ENCODE results near the gene BABAM2.

The BABAM2 gene

GRCh38 chr2:27911458-27912210, 21.1 kb downstream of the BABAM2 start:
- no peak for DNase-seq (ENCODE audit: low read depth in 2 of 2)

GRCh38 chr2:27912512-27912911, 22.0 kb downstream of the BABAM2 start:
- DNase-seq (ENCODE audit: low read depth in 2 of 2), result no peak

DNA sequence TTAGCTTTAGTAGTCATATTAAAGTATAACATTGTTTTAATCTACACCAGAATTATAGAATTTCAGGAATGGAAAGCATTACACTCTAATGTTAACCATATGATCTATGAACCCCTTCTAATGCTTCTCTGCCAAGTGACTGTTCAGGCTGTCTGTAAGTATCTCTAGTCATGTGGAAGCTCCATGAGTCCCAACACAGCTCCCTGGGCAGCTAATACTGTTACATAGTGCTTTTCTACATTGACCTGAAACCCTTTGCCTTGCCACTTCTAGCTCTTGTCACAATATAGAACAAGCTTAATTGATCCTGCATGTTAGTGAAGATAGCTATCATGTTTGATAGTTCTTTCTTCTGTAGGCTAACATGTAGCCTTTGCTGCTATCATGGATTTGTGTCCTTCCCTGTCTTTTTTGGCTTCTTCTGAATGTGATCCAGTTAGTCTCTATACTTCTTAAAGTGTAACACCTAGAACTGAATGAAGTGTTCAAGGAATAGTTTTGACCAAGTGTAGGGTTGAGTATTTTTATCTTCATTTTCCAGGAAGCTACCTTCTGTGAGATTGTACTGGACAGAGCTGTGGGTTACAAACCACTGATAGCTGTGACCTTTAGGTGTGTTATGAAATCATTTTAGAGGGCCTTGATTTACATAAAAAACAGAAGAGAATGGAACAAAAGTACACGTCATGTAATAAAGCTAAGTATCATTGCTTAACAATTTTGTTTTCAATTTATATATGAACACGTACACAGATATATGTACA, 23.7 kb downstream of the BABAM2 start:
- peak; percentile 48 to 56 for DNase-seq (ENCODE audit: low read depth in 2 of 2)

GRCh38 chr2:27914805-27915175, 24.3 kb downstream of the BABAM2 start:
- no peak for DNase-seq (ENCODE audit: low read depth in 2 of 2)

DNA sequence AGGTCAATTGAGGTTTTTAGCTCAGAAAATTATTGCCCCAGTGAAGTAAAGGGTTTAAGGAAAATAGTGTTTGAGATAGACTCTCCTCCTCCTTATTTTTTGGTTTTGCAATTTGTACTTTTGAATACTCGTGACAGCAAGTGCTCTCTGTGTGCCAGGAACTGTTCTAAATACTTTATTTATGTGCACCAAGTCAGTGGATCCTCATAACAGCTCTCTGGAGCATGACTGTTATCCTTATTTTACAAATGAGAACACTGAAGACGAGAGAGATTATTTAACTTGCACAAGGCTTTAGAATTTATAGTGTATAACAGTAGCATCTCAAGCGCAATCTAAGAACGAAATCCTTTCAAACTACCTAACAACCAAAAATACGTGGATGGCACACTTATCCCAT, 24.7 kb downstream of the BABAM2 start:
- no peak for DNase-seq (ENCODE audit: low read depth in 2 of 2)

DNA sequence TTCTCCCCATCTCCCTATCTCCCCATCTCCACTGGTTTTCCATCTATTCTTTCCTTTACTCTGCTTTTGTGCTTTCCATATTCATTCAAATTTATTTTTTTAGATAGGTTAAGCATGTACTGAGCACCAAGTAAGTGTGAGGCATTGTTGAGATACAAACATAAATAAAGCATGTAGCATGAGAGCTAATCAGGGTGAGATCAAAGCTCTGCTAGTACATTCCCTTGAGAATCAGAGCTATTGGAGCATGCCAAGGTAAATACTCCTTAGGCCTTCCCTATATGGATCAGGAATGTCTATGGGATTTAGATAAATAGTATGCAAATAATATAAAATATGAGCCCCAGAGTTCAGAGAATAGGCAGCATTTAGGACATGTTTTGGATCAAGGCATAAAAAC, 25.3 kb downstream of the BABAM2 start:
- DNase-seq (ENCODE audit: low read depth in 2 of 2), result no peak

- DNase-seq (ENCODE audit: low read depth in 2 of 2), result no peak
Observed at GRCh38 chr2:27916293-27916995, 25.9 kb downstream of the BABAM2 start.

DNA sequence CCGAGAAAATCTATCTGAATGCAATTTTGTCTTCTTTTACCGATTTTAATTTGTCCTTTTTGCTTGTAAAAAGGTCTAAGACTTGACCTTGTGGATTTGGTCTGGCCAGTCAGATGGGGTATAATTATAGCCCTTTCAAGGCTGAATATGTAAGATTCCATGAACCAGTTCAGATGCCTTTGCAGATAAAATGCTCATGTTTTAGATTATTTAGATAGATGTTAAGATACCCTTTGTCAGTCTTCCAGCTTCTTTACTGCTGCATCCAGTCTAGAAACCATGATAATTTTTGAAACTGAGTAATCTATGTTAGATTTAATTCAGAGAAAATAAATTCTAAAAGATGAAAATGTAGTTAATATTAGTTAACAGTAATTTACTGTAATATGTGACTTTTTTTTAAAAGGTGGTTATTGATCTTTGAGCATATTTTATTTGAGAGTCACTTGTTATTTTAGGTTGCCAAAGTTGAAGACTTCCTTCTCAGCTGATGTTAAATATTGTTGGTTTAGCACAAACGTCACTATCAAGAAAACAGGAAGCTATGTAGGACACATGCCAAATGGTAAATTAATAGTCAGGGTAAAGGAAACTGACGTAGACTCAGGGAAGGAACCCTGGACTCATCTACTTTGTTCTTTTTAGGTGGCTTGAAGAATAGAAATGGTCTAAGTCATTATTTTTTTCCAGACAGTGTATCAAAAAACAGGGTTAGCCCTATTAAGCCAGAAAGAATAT, 29.8 kb downstream of the BABAM2 start:
- DNase-seq (ENCODE audit: low read depth in 2 of 2), result no peak

- no peak for DNase-seq (ENCODE audit: low read depth in 2 of 2)
Observed at GRCh38 chr2:27921424-27921823, 30.9 kb downstream of the BABAM2 start.

DNA sequence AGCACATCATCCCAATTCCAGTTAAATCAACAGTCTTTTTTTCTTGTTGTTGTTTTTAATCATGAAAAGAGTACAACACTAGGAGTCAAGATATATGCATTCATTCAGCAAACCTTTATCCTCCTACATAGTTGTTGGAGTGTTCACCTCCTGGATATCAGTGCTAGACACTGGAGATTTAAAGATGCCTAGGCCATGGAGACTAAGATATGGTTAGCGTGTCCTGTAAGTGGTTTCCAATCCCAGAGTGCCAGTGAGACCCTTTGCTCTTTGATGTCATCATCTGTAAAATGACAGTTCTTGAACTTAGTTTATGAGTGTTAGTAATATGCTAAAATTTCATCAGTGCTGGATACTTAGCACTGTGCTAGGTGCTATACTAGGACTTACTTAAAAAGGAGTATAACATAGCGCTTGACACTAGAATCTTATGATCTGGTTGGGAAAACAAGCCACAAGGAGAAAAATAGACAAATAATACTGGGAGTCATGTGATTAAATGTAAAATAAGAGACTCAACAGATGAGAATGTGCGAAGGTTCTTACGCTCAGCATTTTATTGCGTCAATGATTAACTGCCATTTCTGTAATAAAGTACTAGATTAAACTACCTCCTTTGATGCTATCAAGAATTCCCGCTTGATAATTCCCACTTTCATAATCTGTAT, 31.5 kb downstream of the BABAM2 start:
- DNase-seq (ENCODE audit: low read depth in 2 of 2), result no peak

DNA sequence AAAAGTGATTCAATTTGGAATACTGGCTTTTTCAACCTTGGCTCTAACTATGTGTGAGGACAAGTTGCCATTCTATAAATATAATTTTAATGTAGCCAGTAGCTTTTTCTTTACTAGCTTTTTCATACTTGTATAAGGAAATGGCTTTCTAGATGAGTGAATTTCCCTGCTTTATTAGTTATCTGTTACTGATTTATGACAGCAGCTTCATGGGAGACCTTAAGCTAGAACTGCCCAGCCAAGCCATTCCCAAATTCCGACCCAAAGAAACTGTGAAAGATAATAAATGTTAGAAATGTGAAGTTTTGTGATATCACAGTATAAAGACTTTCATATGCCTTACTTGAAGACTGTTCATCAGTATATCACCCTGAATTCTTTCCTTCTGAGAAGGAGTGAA, 32.3 kb downstream of the BABAM2 start:
- DNase-seq (ENCODE audit: low read depth in 2 of 2), result no peak

- DNase-seq (ENCODE audit: low read depth in 2 of 2), result no peak
Observed at GRCh38 chr2:27925766-27926472, 35.4 kb downstream of the BABAM2 start.

GRCh38 chr2:27929916-27930486, 39.5 kb downstream of the BABAM2 start:
- no peak for DNase-seq (ENCODE audit: low read depth in 2 of 2)

DNA sequence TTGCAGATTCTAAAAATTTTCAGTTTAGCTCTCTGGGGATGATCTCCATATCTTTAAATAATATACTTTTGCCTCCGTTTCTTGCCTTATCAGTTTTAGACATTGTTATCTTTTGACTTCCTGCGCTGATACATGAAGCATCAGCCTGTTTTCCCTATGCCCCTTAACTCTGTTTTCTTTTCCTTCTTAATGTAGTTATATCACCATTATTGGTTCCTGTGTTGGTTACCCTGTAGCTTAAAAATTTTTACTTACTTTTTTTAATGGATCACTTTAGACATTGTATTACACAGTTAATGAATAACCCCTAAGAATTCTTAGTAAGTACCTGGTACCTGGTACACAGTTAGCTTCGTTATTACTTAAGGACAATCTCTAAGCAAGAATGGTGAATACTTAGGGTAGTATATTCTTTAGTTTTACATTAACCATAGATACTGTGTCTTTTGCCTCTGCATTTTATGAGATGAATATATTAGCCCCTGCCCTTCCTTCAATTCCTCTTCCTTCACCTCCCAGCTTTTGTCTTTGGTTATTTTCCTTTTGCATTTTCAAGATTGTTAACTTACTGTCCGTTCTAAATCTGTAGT, 40.9 kb downstream of the BABAM2 start:
- no peak for DNase-seq (ENCODE audit: low read depth in 2 of 2)

GRCh38 chr2:27932396-27932795, 41.9 kb downstream of the BABAM2 start:
- peak in 1 of 2 experiments; percentile 15 for DNase-seq (ENCODE audit: low read depth in 2 of 2)

GRCh38 chr2:27935026-27935425, 44.5 kb downstream of the BABAM2 start:
- no peak for DNase-seq (ENCODE audit: low read depth in 2 of 2)

- no peak for DNase-seq (ENCODE audit: low read depth in 2 of 2)
Observed at GRCh38 chr2:27940090-27940671, 49.7 kb downstream of the BABAM2 start.

DNA sequence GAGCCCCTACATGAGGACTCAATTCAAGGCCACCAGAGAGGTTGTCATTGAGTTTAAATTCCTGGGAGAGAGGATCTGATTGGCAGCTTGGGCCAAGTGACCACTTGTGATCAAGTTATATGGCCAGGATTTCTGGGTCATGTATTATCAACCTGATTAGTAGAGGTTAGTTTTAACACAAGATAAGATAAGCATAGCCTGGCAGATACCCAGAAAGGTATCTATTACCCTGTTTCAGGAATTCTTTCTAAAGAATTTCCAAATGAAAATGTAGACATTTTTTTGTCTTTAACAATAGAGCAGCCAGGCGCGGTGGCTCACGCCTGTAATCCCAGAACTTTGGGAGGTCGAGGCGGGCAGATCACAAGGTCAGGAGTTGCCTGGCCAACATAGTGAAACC, 50.5 kb downstream of the BABAM2 start:
- no peak for DNase-seq (ENCODE audit: low read depth in 2 of 2)

All from fibroblast of skin of left biceps (primary cell).